HG03025 (cell line): ENCODE measurements around the gene PNLIPRP2.

ENCODE experiments used
- ATAC-seq: cut with Tn5 transposase; IDR thresholded peaks from one replicate; pipeline ENCODE4 v1.9.1; 2021; ENCODE audit warnings: mild to moderate bottlenecking, moderate library complexity; ENCODE audit not compliant: unreplicated experiment, low FRiP score

Gene PNLIPRP2

GRCh38 chr10:116620423-116621400 is at the start of gene PNLIPRP2:
TSS of gene PNLIPRP2 (plus strand) at chr10:116620953.
- ATAC-seq: no peak

- ATAC-seq: no peak
These were observed 46.0 kb upstream of the PNLIPRP2 start for GRCh38 chr10:116574797-116575196.

GRCh38 chr10:116587878-116588591 is 32.7 kb upstream of the PNLIPRP2 start:
- ATAC-seq: no peak

GRCh38 chr10:116588995-116589394 is 31.8 kb upstream of the PNLIPRP2 start:
- no peak for ATAC-seq

GRCh38 chr10:116589926-116590325 is 30.8 kb upstream of the PNLIPRP2 start:
- no peak for ATAC-seq

GRCh38 chr10:116590590-116591444 is 29.9 kb upstream of the PNLIPRP2 start, which contains the start of gene PNLIPRP1:
TSS of gene PNLIPRP1 (plus strand) at chr10:116590959. CDS start at chr10:116591130, 171 bp downstream.
- ATAC-seq: no peak

GRCh38 chr10:116593139-116593740 is 27.5 kb upstream of the PNLIPRP2 start:
- ATAC-seq: no peak

GRCh38 chr10:116594525-116595035 is 26.2 kb upstream of the PNLIPRP2 start:
- ATAC-seq: no peak

GRCh38 chr10:116596062-116596461 is 24.7 kb upstream of the PNLIPRP2 start:
- no peak for ATAC-seq

GRCh38 chr10:116597543-116597942 is 23.2 kb upstream of the PNLIPRP2 start:
- ATAC-seq: no peak

GRCh38 chr10:116598329-116598728 is 22.4 kb upstream of the PNLIPRP2 start:
- ATAC-seq: no peak

- no peak for ATAC-seq
These were observed 20.8 kb upstream of the PNLIPRP2 start for GRCh38 chr10:116599991-116600390.

GRCh38 chr10:116602648-116603400 is 17.9 kb upstream of the PNLIPRP2 start:
- ATAC-seq: no peak

GRCh38 chr10:116606061-116606483 is 14.7 kb upstream of the PNLIPRP2 start:
- no peak for ATAC-seq

GRCh38 chr10:116607336-116607735 is 13.4 kb upstream of the PNLIPRP2 start:
- ATAC-seq: no peak

- ATAC-seq: no peak
These were observed 11.8 kb upstream of the PNLIPRP2 start for GRCh38 chr10:116608686-116609594.

GRCh38 chr10:116610443-116611152 is 10.2 kb upstream of the PNLIPRP2 start:
- no peak for ATAC-seq
